ENCODE data around the gene DUSP9.

DNA sequence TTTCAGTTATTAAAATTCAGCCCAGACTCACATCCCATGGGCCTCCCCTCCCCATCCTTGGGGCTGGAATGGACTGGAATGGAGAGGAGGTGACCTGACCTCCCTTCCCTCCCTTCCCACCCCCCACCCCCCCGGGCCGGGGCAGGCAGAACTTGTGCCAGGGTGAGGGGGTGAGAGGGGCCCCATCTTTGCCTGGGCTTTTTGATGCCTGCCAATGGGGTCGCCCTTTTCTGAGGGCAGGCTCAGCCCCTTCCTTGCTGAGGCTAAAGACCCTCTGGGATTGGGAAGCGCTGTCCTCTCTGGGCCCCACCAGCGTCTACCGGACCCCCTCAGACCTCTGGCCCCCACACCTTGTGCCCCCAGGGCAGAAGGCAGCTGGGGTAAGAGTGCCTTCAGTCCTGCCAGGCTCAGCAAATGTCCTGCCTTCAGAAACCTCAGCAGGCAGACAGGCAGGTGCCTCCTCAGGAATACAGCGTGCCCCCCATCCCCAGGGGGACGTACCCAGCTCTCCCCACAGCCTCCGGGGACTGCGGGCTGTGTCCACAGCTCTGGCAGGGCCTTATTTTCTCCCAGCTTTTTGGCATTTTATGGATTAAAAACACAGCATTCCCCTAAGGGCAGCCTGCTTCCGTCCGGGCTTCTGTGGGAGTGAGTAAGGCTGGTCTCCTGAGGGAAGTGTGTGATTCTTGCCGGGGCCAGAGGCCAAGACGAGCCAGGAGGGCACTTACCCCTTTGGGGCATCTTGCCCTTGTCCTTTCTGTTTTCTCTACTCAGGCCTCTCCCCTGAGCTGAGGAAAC, 35.5 kb upstream of the DUSP9 start:
- TF ChIP-seq POLR2A (IDR thresholded peaks at IDR 0.05; ENCODE audit: low read depth, low read length) (no peak), SPI1 (IDR thresholded peaks at IDR 0.05; ENCODE audit: low read depth, low read length) (no peak), POLR2AphosphoS5 (IDR thresholded peaks at IDR 0.05; ENCODE audit: low read depth, low read length) (no peak), TAF1 (IDR thresholded peaks at IDR 0.05; ENCODE audit: low read depth, low read length) (no peak), POU2F2 (IDR thresholded peaks at IDR 0.05; ENCODE audit: low read depth, low read length) (no peak)
